ENCODE measurements around the gene HERC3. TPM values are rescaled to one million over a fixed set of nuclear protein-coding genes. Genes with fewer than 3 reads are reported as not detected.

HERC3 gene
- total and polyA plus RNA-seq, 2 of the 13 experiments (the other 11 are each of a cell fraction or from before 2014, with no cell fraction given): 3.8 to 6.2 TPM

- no peaks in the 10 kb centered on the region for H3K9me3 ChIP-seq (ENCODE audit: low read length)
- no TSS peak for BruUV-seq (replicated peaks)
- no peaks in the 10 kb centered on the region for H3K27me3 ChIP-seq (ENCODE audit: control insufficient read depth in 1 of 2, insufficient read depth in 2 of 2, low read length in 2 of 2)
- ChIA-PET CTCF (ENCODE audit: low intra/inter-chr PET ratio, low total read pairs) (no interaction called here), POLR2A (no interaction called here)
- DNase-seq (ENCODE audit: low spot score): no peak
- H3K4me3 ChIP-seq (replicated peaks in 1 of 3; ENCODE audit: insufficient read depth in 1 of 3, low read depth in 2 of 3, low read length in 3 of 3): no peak overlapping the region
- H3K36me3 ChIP-seq (replicated peaks in 1 of 2; ENCODE audit: control insufficient read depth in 1 of 2, insufficient read depth in 2 of 2, low read length in 2 of 2): peaks cover 12 to 50% of the 10 kb centered on the region in 2 experiments
- H3K9ac ChIP-seq (ENCODE audit: insufficient read depth, low read depth, low read length): no peak overlapping the region
- H3K4me1 ChIP-seq (ENCODE audit: insufficient read depth, low read length): no peaks in the 10 kb centered on the region
- FAIRE-seq: no peak
- TF ChIP-seq FOXP1 (IDR thresholded peaks at IDR 0.05) (no peak), FOXP1 (CRISPR knock-in tag; IDR thresholded peaks at IDR 0.05) (no peak), CEBPB (IDR thresholded peaks at IDR 0.05; ENCODE audit: borderline replicate concordance, low read depth, low read length) (no peak), MTF2 (CRISPR knock-in tag; IDR thresholded peaks at IDR 0.05; ENCODE audit: borderline replicate concordance) (no peak), ZNF101 (CRISPR knock-in tag; IDR thresholded peaks at IDR 0.05; ENCODE audit: borderline replicate concordance, low read depth) (no peak), ZNF678 (CRISPR knock-in tag; IDR thresholded peaks at IDR 0.05) (no peak), DPF2 (CRISPR knock-in tag; IDR thresholded peaks at IDR 0.05; ENCODE audit: borderline replicate concordance, low read depth) (no peak), ZNF382 (CRISPR knock-in tag; IDR thresholded peaks at IDR 0.05; ENCODE audit: borderline replicate concordance) (no peak)
- TF ChIP-seq, protein P1, sequence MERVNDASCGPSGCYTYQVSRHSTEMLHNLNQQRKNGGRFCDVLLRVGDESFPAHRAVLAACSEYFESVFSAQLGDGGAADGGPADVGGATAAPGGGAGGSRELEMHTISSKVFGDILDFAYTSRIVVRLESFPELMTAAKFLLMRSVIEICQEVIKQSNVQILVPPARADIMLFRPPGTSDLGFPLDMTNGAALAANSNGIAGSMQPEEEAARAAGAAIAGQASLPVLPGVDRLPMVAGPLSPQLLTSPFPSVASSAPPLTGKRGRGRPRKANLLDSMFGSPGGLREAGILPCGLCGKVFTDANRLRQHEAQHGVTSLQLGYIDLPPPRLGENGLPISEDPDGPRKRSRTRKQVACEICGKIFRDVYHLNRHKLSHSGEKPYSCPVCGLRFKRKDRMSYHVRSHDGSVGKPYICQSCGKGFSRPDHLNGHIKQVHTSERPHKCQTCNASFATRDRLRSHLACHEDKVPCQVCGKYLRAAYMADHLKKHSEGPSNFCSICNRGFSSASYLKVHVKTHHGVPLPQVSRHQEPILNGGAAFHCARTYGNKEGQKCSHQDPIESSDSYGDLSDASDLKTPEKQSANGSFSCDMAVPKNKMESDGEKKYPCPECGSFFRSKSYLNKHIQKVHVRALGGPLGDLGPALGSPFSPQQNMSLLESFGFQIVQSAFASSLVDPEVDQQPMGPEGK (CRISPR knock-in tag; IDR thresholded peaks at IDR 0.05): no peak
- TF ChIP-seq, protein P2, sequence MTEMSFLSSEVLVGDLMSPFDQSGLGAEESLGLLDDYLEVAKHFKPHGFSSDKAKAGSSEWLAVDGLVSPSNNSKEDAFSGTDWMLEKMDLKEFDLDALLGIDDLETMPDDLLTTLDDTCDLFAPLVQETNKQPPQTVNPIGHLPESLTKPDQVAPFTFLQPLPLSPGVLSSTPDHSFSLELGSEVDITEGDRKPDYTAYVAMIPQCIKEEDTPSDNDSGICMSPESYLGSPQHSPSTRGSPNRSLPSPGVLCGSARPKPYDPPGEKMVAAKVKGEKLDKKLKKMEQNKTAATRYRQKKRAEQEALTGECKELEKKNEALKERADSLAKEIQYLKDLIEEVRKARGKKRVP (CRISPR knock-in tag; IDR thresholded peaks at IDR 0.05): no peak
- intact Hi-C loops (cut with micrococcal nuclease; ENCODE audit: unreplicated experiment) (no loop called here), in situ Hi-C loops (cut with HindIII; ENCODE audit: extremely low pct_ligation_motif_present, low pct_unique_long_range_greater_than_20kb) (no loop called here)
- 95% methylated on average over 3 of the region's 3 CpGs for WGBS (ENCODE audit: low lambda C conversion rate)
- H4K20me1 ChIP-seq (ENCODE audit: insufficient read depth, low read length): no peaks in the 10 kb centered on the region
- H3K27ac ChIP-seq (ENCODE audit: extremely low read length, insufficient read depth, low read length): no peak overlapping the region
- no peak overlapping the region for H3K4me2 ChIP-seq (ENCODE audit: low read depth, low read length)
- H2AFZ ChIP-seq (ENCODE audit: low read length): no peak overlapping the region
- ATAC-seq: no peak
- H3K79me2 ChIP-seq (ENCODE audit: insufficient read depth, low read length): no peaks in the 10 kb centered on the region
These were observed 144.0 kb downstream of the HERC3 start for GRCh38 chr4:88736264-88736663.
